Measurements from ENCODE around the gene SDHB. TPM values are rescaled to one million over a fixed set of nuclear protein-coding genes. Genes with fewer than 3 reads are reported as not detected.
A peak's percentile ranks its signal among the peaks of the same experiment; 100 is the strongest.

SDHB gene
- total RNA-seq, 1 donor from 2014 or later: 69.0 TPM

GRCh38 chr1:17059391-17060305 is 5.8 kb upstream of the SDHB start:
- Mint-ChIP-seq H3K27ac (ENCODE audit: unreplicated experiment) (no peak overlapping the region), H3K27me3 (ENCODE audit: unreplicated experiment) (peaks cover 7% of the 10 kb centered on the region), H3K36me3 (ENCODE audit: unreplicated experiment) (no peaks in the 10 kb centered on the region), H3K4me1 (ENCODE audit: unreplicated experiment) (peaks cover 5% of the 10 kb centered on the region), H3K9me3 (ENCODE audit: unreplicated experiment) (no peaks in the 10 kb centered on the region), H3K4me3 (ENCODE audit: unreplicated experiment) (no peak overlapping the region)
- TF ChIP-seq CTCF (IDR thresholded peaks at IDR 0.05): peak; percentile 90
- DNase-seq (ENCODE audit: extremely low spot score, unreplicated experiment): no peak

GRCh38 chr1:17056551-17056950 is 2.7 kb upstream of the SDHB start:
- TF ChIP-seq CTCF (IDR thresholded peaks at IDR 0.05): no peak
- Mint-ChIP-seq H3K36me3 (ENCODE audit: unreplicated experiment) (no peaks in the 10 kb centered on the region), H3K27me3 (ENCODE audit: unreplicated experiment) (peaks cover 7% of the 10 kb centered on the region), H3K9me3 (ENCODE audit: unreplicated experiment) (no peaks in the 10 kb centered on the region), H3K4me3 (ENCODE audit: unreplicated experiment) (no peak overlapping the region), H3K4me1 (ENCODE audit: unreplicated experiment) (peaks cover 20% of the 10 kb centered on the region), H3K27ac (ENCODE audit: unreplicated experiment) (no peak overlapping the region)
- no peak for DNase-seq (ENCODE audit: extremely low spot score, unreplicated experiment)

GRCh38 chr1:17055801-17056200 is 2.0 kb upstream of the SDHB start:
- no peaks in the 10 kb centered on the region for H3K9me3 Mint-ChIP-seq (ENCODE audit: unreplicated experiment)
- H3K4me3 Mint-ChIP-seq (ENCODE audit: unreplicated experiment): no peak overlapping the region
- no peak overlapping the region for H3K27ac Mint-ChIP-seq (ENCODE audit: unreplicated experiment)

GRCh38 chr1:17053086-17053684 is 647 bp downstream of the SDHB start:
- Mint-ChIP-seq H3K36me3 (ENCODE audit: unreplicated experiment) (peaks cover 5% of the 10 kb centered on the region), H3K27ac (ENCODE audit: unreplicated experiment) (peak overlapping the region; percentile 98), H3K27me3 (ENCODE audit: unreplicated experiment) (peaks cover 3% of the 10 kb centered on the region)

More at GRCh38 chr1:17055801-17056200, 2.0 kb upstream of the SDHB start:
- no peak for TF ChIP-seq CTCF (IDR thresholded peaks at IDR 0.05)
- DNase-seq (ENCODE audit: extremely low spot score, unreplicated experiment): no peak
- peaks cover 25% of the 10 kb centered on the region for H3K4me1 Mint-ChIP-seq (ENCODE audit: unreplicated experiment)
- H3K36me3 Mint-ChIP-seq (ENCODE audit: unreplicated experiment): peaks cover 5% of the 10 kb centered on the region
- H3K27me3 Mint-ChIP-seq (ENCODE audit: unreplicated experiment): peaks cover 7% of the 10 kb centered on the region

More at GRCh38 chr1:17053086-17053684, 647 bp downstream of the SDHB start:
- H3K4me3 Mint-ChIP-seq (ENCODE audit: unreplicated experiment): peak overlapping the region; percentile 100
- no peak for TF ChIP-seq CTCF (IDR thresholded peaks at IDR 0.05)
- DNase-seq (ENCODE audit: extremely low spot score, unreplicated experiment): no peak
- H3K4me1 Mint-ChIP-seq (ENCODE audit: unreplicated experiment): peaks cover 23% of the 10 kb centered on the region
- H3K9me3 Mint-ChIP-seq (ENCODE audit: unreplicated experiment): no peaks in the 10 kb centered on the region
